Lower leg skin (tissue), 4 donors: Measurements from ENCODE around the gene SLC26A2. TPM values are rescaled to one million over a fixed set of nuclear protein-coding genes. Genes with fewer than 3 reads are reported as not detected.
"Not testable (repeated sequence)": the region's sequence is repeated elsewhere in the genome, so short reads cannot be mapped to it uniquely, and the experiment has no call there.

Experiments
- DNase-seq, 2 donors: peaks; one replicate each; pipeline ENCODE4 v3.0.0-alpha.2; 2019; ENCODE audit warnings: low spot score in 2 of 2
- H3K4me3 ChIP-seq: fragments of 200-600 bp; sonication (generic); 2 replicates; pipeline ENCODE4 v1.5.1; 2017; ENCODE audit warnings: mild to moderate bottlenecking, low read depth; ENCODE audit not compliant: poor library complexity, severe bottlenecking
- CTCF ChIP-seq, 3 donors: fragments of 450-650 bp; IDR thresholded peaks; one replicate each; pipeline ENCODE4 v1.5.1; 2016; ENCODE audit warnings: antibody characterized with exemption in 3 of 3, mild to moderate bottlenecking in 3 of 3, moderate library complexity in 2 of 3
- POLR2A ChIP-seq, 2 donors: fragments of 450-650 bp; IDR thresholded peaks; one replicate each; pipeline ENCODE4 v1.6.1; 2016 to 2017; ENCODE audit warnings: antibody characterized with exemption in 2 of 2, mild to moderate bottlenecking in 1 of 2, moderate library complexity in 1 of 2
- WGBS, 2 donors: methylation state at CpG; one replicate each; pipeline ENCODE4 v1.1.5; 2018; 5-methylcytosine and 5-hydroxymethylcytosine counted together
- intact Hi-C: fragments of 100-400 bp; cut with DNase I; formaldehyde crosslinking; loops from one replicate; pipeline ENCODE4 v1.15.0; 2023; ENCODE audit warnings: low total_unique reads
- total RNA-seq, 4 donors: library from RNA; depleted of rRNA; stranded (reverse); fragments of >200 nt; gene quantifications; one replicate each; pipeline ENCODE4 v1.1.0, GENCODE V29; 2016

SLC26A2 gene
- total RNA-seq, 4 donors from 2014 or later: 8.4 to 56.5 (median 33.3) TPM

DNA sequence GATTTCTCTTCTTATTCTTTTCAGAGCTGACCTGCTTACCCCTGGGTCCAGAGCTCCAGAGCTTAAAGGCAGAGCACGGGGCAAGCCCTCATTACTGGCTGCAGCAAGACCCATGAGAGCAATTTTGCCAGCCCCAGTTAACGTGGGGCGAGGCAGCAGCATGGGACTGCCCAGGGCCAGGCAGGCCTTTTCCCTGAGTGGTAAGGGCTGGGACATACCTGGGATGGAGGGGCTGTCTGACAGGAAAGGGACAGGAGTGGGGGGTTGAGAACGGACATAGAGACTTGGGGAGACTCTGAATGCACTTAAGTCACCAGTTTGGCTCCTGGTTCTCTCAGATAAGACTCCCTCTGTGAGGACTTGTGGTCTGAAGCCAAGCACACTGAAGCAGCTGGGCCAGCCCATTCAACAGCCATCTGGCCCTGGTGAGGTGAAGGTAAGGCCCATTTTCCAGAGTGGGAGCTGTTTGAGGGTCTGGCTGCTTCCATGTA is 66.2 kb downstream of the SLC26A2 start:
- 91 to 99% methylated on average over 4 of the region's 4 CpGs for WGBS, 2 donors
- intact Hi-C loops: no loop called here
- no peak overlapping the region for H3K4me3 ChIP-seq
- TF ChIP-seq CTCF (IDR thresholded peaks at IDR 0.05): no peak
- no peak for TF ChIP-seq POLR2A (IDR thresholded peaks at IDR 0.05)
- no peak for DNase-seq

DNA sequence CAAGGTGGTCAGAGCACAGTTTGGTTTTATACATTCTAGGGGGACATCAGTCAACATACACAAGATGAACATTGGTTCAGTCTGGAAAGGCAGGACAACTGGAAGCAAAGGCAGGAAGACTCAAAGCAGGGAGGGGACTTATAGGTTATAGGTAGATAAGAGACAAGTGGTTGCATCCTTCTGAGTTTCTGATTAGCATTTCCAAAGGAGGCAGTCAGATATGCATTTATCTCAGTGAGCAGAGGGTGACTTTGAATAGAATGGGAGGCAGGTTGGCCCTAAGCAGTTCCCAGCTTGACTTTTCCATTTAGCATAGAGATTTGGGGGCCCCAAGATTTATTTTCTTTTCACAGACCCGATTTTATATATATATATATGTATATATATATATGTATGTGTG is 67.5 kb downstream of the SLC26A2 start:
- 73 to 74% methylated on average over 1 of the region's 1 CpG for WGBS, 2 donors
- H3K4me3 ChIP-seq, DNase-seq, intact Hi-C loops: not testable (repeated sequence)

GRCh38 chr5:150033334-150033733 is 72.8 kb downstream of the SLC26A2 start:
- intact Hi-C loops: no loop called here
- TF ChIP-seq POLR2A (IDR thresholded peaks at IDR 0.05): no peak
- no peak for TF ChIP-seq CTCF (IDR thresholded peaks at IDR 0.05)
- DNase-seq: no peak
- no peak overlapping the region for H3K4me3 ChIP-seq
- WGBS, 2 donors: 94 to 95% methylated on average over 4 of the region's 4 CpGs

DNA sequence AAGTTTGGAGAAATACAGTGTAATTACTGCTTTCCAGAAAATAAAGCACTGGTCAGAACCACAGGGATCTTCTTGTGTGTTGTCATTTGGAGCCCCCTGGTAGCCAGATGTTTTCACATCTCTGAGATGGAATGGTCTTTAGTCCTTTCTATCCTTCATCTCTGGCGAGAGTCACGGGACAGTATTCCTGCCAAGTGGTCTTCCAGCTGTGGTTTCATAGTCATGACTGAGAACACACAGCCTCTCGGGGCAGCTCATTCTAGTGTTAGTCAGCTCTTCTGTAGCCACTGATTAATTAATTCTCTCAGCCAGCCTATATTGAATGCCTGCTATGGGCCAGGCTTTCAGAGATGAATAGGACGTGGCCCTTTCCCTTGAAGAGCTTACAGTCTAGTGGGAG is 74.1 kb downstream of the SLC26A2 start:
- no peak for DNase-seq
- no peak overlapping the region for H3K4me3 ChIP-seq
- intact Hi-C loops: no loop called here

GRCh38 chr5:150035139-150035895 is 74.8 kb downstream of the SLC26A2 start:
- TF ChIP-seq CTCF (IDR thresholded peaks at IDR 0.05) (no peak), POLR2A (IDR thresholded peaks at IDR 0.05) (no peak)
- no peak for DNase-seq
- WGBS, 2 donors: 79 to 88% methylated on average over 7 of the region's 7 CpGs
- intact Hi-C loops: no loop called here
- no peak overlapping the region for H3K4me3 ChIP-seq

More for the DNA sequence above, 74.1 kb downstream of the SLC26A2 start:
- 72 to 79% methylated on average over 4 of the region's 4 CpGs for WGBS, 2 donors
- TF ChIP-seq POLR2A (IDR thresholded peaks at IDR 0.05) (no peak), CTCF (IDR thresholded peaks at IDR 0.05) (no peak)

DNA sequence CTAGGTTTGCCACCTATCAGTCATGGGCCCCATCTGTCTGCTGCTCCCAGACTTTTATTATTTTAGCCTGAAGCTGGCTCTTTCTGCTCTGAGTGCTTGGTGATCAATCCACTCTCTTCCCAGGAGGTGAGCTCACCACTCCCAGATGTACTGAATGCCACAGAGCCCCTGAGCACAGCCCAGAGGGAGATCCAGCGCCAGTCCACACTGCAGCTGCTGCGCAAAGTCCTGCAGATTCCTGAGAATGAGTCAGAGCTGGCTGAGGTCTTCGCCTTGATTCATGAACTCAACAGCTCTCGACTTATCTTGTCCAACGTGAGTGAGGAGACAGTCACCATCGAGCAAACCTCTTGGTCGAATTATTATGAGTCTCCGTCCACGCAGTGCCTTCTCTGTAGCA is 76.0 kb downstream of the SLC26A2 start:
- no peak for TF ChIP-seq CTCF (IDR thresholded peaks at IDR 0.05)
- no peak for TF ChIP-seq POLR2A (IDR thresholded peaks at IDR 0.05)
- intact Hi-C loops: no loop called here
- WGBS, 2 donors: 63 to 78% methylated on average over 9 of the region's 9 CpGs
- H3K4me3 ChIP-seq: no peak overlapping the region
- no peak for DNase-seq

Other genes starting within 250 kb of the SLC26A2 start
- gene PPARGC1B, start 230.4 kb upstream of the SLC26A2 start, total RNA-seq: 10 to 100 TPM in 1 of 4 donors, 1 to 10 TPM in 3; 6.7 to 12.5 (median 9.5) TPM
- 1 to 10 TPM in 1 of 4 donors, under 1 TPM in 2, not detected in 1; 0.04 to 1.0 (median 0.49) TPM for gene PDE6A, start 16.0 kb upstream of the SLC26A2 start, total RNA-seq
- 1 to 10 TPM; 3.8 to 8.3 (median 6.0) TPM for gene TIGD6, start 39.9 kb downstream of the SLC26A2 start, total RNA-seq
- 10 to 100 TPM; 24.6 to 32.0 (median 26.1) TPM for gene HMGXB3, start 40.0 kb downstream of the SLC26A2 start, total RNA-seq
- gene CSF1R, start 125.8 kb downstream of the SLC26A2 start, total RNA-seq: 10 to 100 TPM; 17.9 to 27.3 (median 23.9) TPM
- gene PDGFRB, start 195.1 kb downstream of the SLC26A2 start, total RNA-seq: 10 to 100 TPM; 33.9 to 88.7 (median 41.7) TPM
- gene CDX1, start 206.0 kb downstream of the SLC26A2 start, total RNA-seq: not detected
- gene SLC6A7, start 229.3 kb downstream of the SLC26A2 start, total RNA-seq: under 1 TPM in 1 of 4 donors, not detected in 3; 0.88 TPM